Sigmoid colon (tissue), 7 donors: ENCODE results near the gene LMF1. TPM values are rescaled to one million over a fixed set of nuclear protein-coding genes. Genes with fewer than 3 reads are reported as not detected.

ENCODE experiments used
- DNase-seq: peaks from one replicate; pipeline ENCODE4 v3.0.0-alpha.2; 2019
- H3K27ac ChIP-seq, 4 donors: fragments of 200-600 bp; sonication (generic); one replicate each; pipeline ENCODE4 v1.5.1; 2016 to 2019; ENCODE audit warnings: mild to moderate bottlenecking in 1 of 4
- H3K27me3 ChIP-seq, 3 donors: fragments of 200-600 bp; sonication (generic); one replicate each; pipeline ENCODE4 v1.5.1; 2019; ENCODE audit warnings: mild to moderate bottlenecking in 1 of 3
- H3K36me3 ChIP-seq, 4 donors: fragments of 200-600 bp; sonication (generic); one replicate each; pipeline ENCODE4 v1.5.1; 2016 to 2019
- H3K4me1 ChIP-seq, 4 donors: fragments of 200-600 bp; sonication (generic); one replicate each; pipeline ENCODE4 v1.5.1; 2017 to 2019
- H3K4me3 ChIP-seq, 4 donors: fragments of 200-600 bp; sonication (generic); one replicate each; pipeline ENCODE4 v1.5.1; 2017 to 2019; ENCODE audit warnings: mild to moderate bottlenecking in 2 of 4, moderate library complexity in 1 of 4
- H3K9me3 ChIP-seq, 4 donors: fragments of 200-600 bp in 3 of 4; sonication (generic) in 3 of 4; one replicate each; pipeline versions ENCODE4 v1.5.1 to v1.6.1; 2013 to 2019
- EP300 ChIP-seq, 4 donors: sonication (generic); formaldehyde crosslinking; IDR thresholded peaks; one replicate each; pipeline ENCODE4 v1.6.1; 2017; ENCODE audit warnings: antibody characterized with exemption in 4 of 4
- POLR2A ChIP-seq, 2 donors: fragments of 450-650 bp; IDR thresholded peaks; one replicate each; pipeline ENCODE4 v1.6.1; 2016; ENCODE audit warnings: antibody characterized with exemption in 2 of 2, mild to moderate bottlenecking in 2 of 2, moderate library complexity in 2 of 2
- POLR2AphosphoS5 ChIP-seq, 4 donors: sonication (generic); formaldehyde crosslinking; IDR thresholded peaks; one replicate each; pipeline ENCODE4 v1.6.1; 2017; ENCODE audit warnings: antibody characterized with exemption in 4 of 4
- WGBS, 2 donors: extraction: QIAGEN DNeasy Blood & Tissue Kit; methylation state at CpG; one replicate each; pipeline ENCODE4 v1.1.7; 2013; 5-methylcytosine and 5-hydroxymethylcytosine counted together
- intact Hi-C: fragments of 100-400 bp; cut with DNase I; formaldehyde crosslinking; loops from one replicate; pipeline ENCODE4 v1.15.1; 2023
- polyA plus RNA-seq, 3 donors: library from polyadenylated mRNA; stranded (reverse); fragments of 200-250 nt; gene quantifications; one replicate each; pipeline ENCODE4 v1.2.3, GENCODE V29; 2013
- total RNA-seq, 4 donors: library from RNA; depleted of rRNA; stranded (reverse); fragments of >200 nt; gene quantifications; one replicate each; pipeline ENCODE4 v1.1.0, GENCODE V29; 2016
- TF ChIP-seq, protein P1 (sequence below), 4 experiments: fragments of 450-650 bp in 3 of 4; fragments of 200-600 bp in 1 of 4; IDR thresholded peaks; one replicate each; pipeline ENCODE4 v1.5.1; 2016 to 2019; ENCODE audit warnings: antibody characterized with exemption in 4 of 4, mild to moderate bottlenecking in 3 of 4, moderate library complexity in 2 of 4
- donor health status: healthy with polysubstance abuse.
- donor health status: Bipolar disorder and iron deficiency.
- donor health status: healthy.

LMF1 gene
- total and polyA plus RNA-seq, 7 donors = 1.2 to 34.1 (median 19.9) TPM

DNA sequence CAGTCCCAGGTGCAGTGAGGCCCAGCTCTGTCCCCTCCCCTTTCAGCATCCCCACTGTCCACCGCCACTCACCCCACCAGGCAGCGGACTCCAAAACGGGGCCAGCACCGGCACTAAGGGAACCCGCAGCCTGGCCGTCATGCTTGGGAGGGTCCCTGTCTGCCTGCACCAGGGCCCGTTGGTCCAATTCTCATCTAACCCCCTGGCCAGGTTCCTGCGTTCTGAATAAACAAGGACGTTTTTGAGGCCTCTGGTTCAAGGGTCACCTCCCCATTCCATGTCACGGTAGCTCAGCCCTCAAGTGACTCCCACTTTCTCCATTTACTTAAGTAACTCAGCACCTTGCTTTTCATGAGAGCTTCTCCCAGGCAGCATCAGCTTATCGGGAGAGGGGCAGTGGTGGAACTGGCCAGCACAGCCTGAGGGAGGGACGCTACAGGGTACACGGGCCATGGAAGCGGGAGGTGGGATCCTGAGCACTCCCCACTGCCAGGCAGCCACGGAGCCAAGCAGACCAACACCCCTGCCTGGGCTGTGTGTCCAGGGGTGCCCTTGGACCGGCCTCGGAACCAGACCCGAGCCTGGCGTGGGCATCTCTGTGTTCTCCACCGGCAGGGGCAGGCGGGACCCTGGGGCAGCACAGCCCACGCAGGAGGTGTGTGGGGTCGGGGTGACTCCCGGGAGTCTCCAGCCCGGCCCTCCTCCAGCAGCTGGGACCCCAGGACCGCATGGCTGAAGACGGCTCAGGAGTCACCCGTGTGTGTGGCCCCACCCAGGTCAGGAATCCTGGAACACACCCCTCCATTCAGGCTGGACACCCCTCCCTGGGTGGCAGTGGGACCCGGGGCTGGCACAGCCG, 95.4 kb downstream of the LMF1 start:
- H3K4me3 ChIP-seq = no peak overlapping the region
- no peak overlapping the region for H3K27ac ChIP-seq
- no peaks in the 10 kb centered on the region for H3K4me1 ChIP-seq
- H3K9me3 ChIP-seq = no peaks in the 10 kb centered on the region
- intact Hi-C loops = no loop called here
- peaks cover 0 to 37% (median 12%) of the 10 kb centered on the region in 4 donors for H3K36me3 ChIP-seq
- H3K27me3 ChIP-seq = no peaks in the 10 kb centered on the region
- WGBS, 2 donors = 89 to 93% methylated on average over 30 of the region's 30 CpGs
- TF ChIP-seq POLR2AphosphoS5 (IDR thresholded peaks at IDR 0.05) = no peak
- no peak for TF ChIP-seq EP300 (IDR thresholded peaks at IDR 0.05)
- no peak for TF ChIP-seq POLR2A (IDR thresholded peaks at IDR 0.05)
- TF ChIP-seq, protein P1, sequence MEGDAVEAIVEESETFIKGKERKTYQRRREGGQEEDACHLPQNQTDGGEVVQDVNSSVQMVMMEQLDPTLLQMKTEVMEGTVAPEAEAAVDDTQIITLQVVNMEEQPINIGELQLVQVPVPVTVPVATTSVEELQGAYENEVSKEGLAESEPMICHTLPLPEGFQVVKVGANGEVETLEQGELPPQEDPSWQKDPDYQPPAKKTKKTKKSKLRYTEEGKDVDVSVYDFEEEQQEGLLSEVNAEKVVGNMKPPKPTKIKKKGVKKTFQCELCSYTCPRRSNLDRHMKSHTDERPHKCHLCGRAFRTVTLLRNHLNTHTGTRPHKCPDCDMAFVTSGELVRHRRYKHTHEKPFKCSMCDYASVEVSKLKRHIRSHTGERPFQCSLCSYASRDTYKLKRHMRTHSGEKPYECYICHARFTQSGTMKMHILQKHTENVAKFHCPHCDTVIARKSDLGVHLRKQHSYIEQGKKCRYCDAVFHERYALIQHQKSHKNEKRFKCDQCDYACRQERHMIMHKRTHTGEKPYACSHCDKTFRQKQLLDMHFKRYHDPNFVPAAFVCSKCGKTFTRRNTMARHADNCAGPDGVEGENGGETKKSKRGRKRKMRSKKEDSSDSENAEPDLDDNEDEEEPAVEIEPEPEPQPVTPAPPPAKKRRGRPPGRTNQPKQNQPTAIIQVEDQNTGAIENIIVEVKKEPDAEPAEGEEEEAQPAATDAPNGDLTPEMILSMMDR (IDR thresholded peaks at IDR 0.05) = no peak
- DNase-seq = peak; percentile 41

GRCh38 chr16:874366-875181, 96.2 kb downstream of the LMF1 start:
- H3K9me3 ChIP-seq = no peaks in the 10 kb centered on the region
- intact Hi-C loops = no loop called here
- TF ChIP-seq EP300 (IDR thresholded peaks at IDR 0.05) (no peak), POLR2AphosphoS5 (IDR thresholded peaks at IDR 0.05) (no peak), POLR2A (IDR thresholded peaks at IDR 0.05) (no peak)
- TF ChIP-seq, protein P1 (IDR thresholded peaks at IDR 0.05) = no peak
- WGBS, 2 donors = 92 to 94% methylated on average over 48 of the region's 48 CpGs
- DNase-seq = peak; percentile 55
- no peaks in the 10 kb centered on the region for H3K4me1 ChIP-seq
- H3K4me3 ChIP-seq = no peak overlapping the region
- no peaks in the 10 kb centered on the region for H3K27me3 ChIP-seq
- H3K27ac ChIP-seq = no peak overlapping the region
- H3K36me3 ChIP-seq = peaks cover 0 to 44% (median 13%) of the 10 kb centered on the region in 4 donors

- DNase-seq = peak; percentile 55
- 94 to 96% methylated on average over 22 of the region's 22 CpGs for WGBS, 2 donors
- no peaks in the 10 kb centered on the region for H3K4me1 ChIP-seq
- H3K27me3 ChIP-seq = no peaks in the 10 kb centered on the region
- H3K36me3 ChIP-seq = peaks cover 0 to 49% (median 15%) of the 10 kb centered on the region in 4 donors
- TF ChIP-seq POLR2AphosphoS5 (IDR thresholded peaks at IDR 0.05) (no peak), POLR2A (IDR thresholded peaks at IDR 0.05) (no peak), EP300 (IDR thresholded peaks at IDR 0.05) (no peak)
- TF ChIP-seq, protein P1 (IDR thresholded peaks at IDR 0.05) = no peak
- no peak overlapping the region for H3K27ac ChIP-seq
- H3K9me3 ChIP-seq = no peaks in the 10 kb centered on the region
- intact Hi-C loops = no loop called here
- no peak overlapping the region for H3K4me3 ChIP-seq
These were observed 96.9 kb downstream of the LMF1 start for GRCh38 chr16:873889-874288.

DNA sequence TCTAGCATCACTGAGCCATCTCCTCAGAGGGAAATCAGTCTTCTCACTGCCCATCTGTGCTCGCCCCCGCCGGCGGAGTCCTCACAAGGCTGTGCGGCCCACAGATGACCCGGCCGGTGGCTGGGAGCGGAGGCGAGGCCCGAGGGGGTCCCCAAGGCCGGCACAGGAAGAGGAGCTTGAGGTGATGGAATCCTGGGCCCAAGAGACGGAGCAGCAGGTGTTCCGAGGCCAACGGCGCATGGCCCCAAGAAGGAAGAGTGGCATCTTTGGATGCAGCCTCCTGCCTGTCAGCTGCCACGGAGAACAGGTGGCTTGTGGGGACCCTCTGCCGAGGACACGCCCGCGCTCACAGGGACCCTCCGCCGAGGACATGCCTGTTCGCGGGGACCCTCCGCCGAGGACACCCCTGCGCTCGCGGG, 97.5 kb downstream of the LMF1 start:
- 82 to 95% methylated on average over 29 of the region's 29 CpGs for WGBS, 2 donors
- TF ChIP-seq POLR2AphosphoS5 (IDR thresholded peaks at IDR 0.05) (no peak), POLR2A (IDR thresholded peaks at IDR 0.05) (no peak), EP300 (IDR thresholded peaks at IDR 0.05) (no peak)
- TF ChIP-seq, protein P1 (IDR thresholded peaks at IDR 0.05) = no peak
- Histone ChIP-seq H3K27ac (no peak overlapping the region), H3K9me3 (no peaks in the 10 kb centered on the region), H3K4me1 (no peaks in the 10 kb centered on the region), H3K27me3 (no peaks in the 10 kb centered on the region), H3K36me3 (peaks cover 0 to 55% (median 17%) of the 10 kb centered on the region in 4 donors), H3K4me3 (no peak overlapping the region)
- no peak for DNase-seq
- intact Hi-C loops = no loop called here
